Activated T-helper 9 cell treated with anti-CD3 and anti-CD28 coated beads, Interleukin-2, amount 50 U/mL, for 16 hours (primary cell): ENCODE results near the gene ARMS2.

Experiments used
- DNase-seq: peaks from one replicate; pipeline ENCODE4 v3.0.0-alpha.2; 2020; ENCODE audit warnings: low read depth

The ARMS2 gene

DNA sequence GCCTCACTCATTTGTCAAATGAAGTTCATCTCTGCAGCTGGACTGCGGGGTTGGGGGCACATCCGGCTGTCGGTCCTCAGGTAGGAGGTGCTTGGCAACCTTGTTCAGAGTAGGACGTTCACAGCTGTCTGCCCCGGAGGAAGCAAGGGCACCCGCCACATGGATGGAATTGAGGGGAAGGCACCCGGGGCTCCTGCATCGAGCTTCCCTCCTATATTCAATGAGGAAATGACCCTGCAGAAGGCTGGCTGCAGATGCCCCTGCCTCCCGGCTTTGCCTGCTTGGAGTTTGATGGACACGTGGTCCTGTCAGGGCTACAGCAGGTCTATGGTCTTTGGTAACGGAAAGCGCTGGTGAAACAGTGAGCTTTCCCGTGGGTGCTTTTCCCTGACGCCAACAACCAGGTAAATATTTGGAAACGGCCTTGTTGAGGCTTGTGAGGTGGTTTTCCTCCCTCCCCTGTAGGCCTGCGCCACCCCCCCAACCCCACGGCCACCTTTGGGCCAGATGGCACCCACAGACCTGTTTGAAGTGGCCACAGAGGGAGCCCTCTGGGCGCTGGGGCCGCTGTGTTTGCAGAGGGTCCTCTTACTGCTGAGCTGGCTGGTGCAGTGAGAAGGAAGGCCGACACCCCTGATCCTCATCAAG, 39.8 kb downstream of the ARMS2 start:
- no peak for DNase-seq

DNA sequence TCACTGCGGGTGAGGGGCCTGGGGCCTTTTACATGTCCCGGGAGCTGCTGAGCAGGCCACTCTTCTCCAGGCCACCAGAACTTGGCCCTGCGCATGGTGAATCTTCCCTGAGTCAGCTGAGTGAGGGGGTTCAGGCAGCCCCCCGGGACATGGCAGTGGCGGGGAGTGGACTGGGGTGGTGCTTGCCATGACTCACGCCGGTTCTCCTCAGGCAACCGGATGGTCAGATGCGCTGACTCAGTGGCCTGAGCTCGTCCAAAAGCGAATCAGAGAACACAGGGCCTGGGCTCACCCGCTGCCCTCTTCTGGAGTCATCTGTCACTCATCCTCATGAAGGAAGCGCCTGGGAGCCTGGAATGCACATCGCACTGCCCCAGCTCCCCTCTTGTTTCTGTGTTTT, 40.4 kb downstream of the ARMS2 start:
- no peak for DNase-seq

DNA sequence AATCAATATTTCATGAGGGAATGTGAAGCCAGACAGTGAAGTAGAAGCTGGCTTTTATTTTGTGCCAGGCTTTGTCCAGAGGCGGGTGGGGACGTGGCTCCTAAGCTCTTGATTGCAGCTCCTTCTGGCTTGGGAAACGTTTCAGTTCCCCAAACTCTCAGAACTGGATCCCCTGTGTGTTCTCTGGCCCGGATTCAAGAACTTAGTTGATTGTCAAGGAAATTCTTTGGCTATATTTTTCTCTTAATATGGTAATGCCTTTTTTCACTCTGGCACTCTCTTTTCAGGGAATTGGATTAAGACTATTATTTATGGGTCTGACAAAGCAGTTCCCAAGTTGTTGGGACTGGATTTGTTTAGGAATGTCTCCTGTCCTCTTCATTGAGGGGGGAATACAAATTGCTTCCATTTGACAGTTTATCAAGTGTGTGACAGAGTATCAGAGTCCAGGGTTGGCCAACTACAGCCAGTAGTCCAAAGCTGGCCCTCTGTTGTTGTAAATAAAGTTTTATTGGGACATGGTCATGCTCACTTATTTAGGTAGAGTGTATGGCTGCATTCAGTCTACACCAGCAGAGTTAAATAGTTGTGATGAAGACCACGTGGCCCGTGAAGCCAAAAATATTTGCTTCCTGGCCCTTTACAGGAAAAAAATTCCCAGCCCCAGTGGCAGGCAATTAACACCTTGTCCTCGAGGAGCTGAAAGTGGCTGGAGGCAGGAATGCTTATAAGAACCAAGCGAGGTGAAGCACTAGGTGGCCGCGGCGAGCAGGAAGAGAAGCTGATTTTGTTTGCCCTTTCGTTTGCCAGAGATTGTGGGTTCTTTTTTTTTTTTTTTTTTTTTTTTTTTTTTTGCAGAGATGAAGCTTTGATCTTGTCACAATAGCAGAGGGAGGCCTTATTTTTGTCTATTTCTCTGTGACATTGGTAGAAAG, 41.2 kb downstream of the ARMS2 start:
- no peak for DNase-seq

DNA sequence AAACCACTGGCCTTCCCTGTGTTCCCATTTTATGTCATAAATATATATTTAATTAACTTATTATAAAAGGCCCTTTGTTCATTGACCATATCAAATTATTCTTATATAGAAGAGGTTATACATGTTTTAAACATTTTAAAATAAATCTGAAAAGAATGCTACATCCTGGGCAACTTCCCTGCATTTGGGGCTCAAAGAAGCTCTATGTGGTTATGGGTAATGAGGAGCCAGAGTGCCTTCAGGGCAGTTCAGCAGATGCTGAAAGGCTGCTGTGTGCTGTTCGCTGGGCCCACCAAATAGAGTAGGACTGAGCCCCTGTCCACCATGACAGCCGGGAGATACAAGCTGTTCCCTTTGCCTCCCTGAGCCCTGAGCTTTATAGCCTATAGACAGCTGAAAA, 42.8 kb downstream of the ARMS2 start:
- DNase-seq: no peak

DNA sequence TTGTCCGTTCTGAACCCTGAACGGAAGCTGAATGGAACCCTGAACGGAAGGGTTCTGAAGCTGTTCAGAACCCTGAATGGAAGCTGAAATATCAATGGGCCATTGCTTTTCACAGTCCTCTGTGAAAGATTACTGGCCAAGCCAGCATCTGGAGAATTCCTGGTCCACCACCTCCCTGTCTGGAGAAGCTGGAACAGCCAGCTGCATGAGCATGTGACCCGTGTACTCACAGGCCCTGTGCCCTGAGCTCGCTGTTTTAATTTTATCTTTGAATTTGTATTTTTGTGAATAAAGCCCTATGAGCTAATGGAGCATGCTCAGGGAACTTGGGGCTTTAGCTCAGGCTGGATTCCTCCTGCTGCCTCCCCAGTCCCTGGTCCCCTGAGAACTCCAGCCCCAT, 44.1 kb downstream of the ARMS2 start:
- no peak for DNase-seq

DNA sequence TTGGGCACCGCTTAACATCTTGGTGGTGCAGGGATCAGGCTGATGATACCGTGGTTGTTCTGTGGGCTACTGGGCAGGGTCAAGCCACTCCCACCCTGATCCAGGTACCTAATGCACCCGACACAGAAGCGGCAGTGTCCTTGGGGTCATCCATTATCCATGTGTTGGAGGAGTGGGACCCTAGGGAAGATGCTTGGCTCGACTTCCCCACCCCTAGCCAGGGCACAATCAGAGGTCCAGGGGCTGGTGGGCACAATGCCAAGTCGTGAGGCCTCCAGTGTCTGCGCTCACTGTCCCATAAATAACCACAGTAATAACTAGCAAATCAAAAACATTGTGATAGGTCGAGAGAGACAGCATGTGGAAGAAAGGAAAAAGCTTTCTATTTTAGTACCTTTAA, 44.6 kb downstream of the ARMS2 start:
- no peak for DNase-seq

DNA sequence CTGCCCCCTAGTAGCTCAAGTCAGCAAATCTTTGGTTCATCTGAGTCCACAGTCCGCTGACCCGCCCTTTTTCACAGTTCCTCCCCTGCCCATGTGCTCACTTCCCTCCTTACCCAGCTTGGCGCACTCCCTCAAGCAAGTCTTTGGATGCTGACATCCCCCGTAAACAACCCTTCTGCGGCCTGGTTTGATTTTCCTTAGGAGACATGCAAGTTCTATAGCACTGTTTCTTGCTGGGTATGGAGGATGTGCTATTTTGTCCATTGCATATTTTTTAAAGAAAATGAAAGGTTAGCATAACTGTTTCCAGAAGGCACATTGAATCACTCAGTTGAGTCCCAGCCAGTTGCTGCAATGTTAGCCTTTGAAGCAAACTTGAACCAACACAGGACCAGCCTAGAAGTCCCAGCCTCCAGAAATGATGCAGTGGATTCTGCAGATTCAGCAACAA, 45.1 kb downstream of the ARMS2 start:
- no peak for DNase-seq

DNA sequence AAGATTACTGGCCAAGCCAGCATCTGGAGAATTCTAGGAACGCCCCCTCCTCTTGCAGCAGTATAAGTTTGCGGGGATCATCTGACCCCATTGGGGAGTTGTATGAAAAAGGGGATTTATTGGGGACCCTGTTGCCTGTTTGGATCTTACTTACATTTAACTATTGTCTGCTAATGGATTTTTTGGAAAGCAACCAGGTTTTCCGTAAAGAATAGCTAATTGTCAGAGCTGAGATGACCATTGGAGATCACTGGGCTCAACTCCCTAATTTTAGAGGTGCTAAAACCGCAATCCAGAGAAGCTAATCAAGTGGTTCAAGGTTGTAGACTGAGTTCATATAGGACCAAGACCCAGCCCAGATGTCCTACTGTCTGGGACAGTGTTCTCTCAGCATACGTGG, 45.7 kb downstream of the ARMS2 start:
- no peak for DNase-seq

DNA sequence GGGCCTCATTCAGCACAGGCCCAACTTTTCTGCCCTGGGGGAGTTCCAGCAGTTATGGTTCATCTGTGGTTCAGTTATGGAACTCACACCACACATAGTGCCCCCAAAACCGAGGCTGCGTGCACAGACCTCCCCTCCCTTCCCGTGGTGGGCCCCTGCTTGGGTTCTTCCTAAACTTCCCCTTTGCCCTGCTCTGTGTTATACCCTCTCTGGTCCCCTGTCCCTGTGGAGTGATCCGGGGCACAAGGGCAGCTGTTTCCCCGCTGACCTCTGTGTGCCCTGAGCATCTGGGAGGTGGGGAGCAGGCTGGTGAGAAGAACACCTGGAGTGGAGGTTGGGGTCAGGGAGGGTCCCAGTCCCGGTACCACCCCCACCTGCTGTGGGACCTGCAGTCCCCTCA, 46.3 kb downstream of the ARMS2 start:
- no peak for DNase-seq

DNA sequence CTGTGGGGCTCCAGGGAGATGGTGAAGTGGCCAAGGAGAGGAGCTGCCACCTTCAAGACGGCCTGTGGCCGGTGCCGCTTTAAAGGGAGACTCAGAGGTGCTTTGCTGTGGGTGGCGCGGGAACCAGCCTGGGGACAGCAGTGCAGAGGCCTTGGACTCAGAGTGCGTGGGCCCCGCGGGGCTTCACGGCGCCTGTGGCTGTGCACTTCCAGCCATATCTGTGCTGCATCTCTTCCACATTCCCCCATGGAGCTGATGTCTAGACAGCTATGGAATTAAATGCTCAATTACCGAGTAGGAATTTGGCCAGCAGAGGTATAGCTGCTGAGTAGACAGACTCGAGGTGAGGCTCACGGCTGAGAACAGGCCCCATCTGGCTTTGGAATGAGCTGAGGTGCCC, 48.6 kb downstream of the ARMS2 start:
- DNase-seq: no peak

DNA sequence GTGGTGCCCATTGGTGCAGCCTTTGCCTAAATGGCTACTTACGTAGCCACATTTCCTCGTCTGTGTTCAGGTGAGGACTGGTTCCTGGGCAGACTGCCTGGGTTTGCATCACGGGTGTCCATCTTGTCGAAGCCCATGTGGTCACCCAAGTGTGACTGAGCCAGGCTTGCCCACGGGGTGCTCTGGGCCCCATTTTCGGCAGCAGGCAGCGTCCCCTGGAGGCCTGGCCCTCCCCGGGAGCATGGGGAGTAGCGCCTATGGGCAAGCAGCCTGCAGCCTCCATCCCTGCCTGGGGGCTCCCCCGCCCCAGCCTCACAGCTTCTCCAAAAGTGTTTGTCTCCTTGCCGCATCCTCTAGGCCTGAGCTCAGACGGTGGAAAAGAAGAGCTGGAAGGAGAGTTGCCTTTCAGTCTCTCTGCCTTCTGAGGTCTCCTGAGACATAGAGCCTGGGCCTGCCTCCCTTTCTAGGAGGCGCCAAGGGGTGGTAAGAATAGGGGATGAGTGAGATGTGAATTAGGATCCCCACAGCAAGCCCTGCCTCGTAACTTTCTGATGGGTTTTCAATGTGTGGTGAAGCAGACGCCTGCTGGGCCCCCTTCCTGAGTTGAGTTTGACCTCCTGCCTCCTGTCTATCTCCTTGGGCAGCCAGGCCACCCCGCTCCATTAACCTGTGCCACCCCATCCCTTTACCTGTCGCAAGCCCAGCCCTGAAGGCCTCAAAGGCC, 49.6 kb downstream of the ARMS2 start:
- no peak for DNase-seq

DNA sequence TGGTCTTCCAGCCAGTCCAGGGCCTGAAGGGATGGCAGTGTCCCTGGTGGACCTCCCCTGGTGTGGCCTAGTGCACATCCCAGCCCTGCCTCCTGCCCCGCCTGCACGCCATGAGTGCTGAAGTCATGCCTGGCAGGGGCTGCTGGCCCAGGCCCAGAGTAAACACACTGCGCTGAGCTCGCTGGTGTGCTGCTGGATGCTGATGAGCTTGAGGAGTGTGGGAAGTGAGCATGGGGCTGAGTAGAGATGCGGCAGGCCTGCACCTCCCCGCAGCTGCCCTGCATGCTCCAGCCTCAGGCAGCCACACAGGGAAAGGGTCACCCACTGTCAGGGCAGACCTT, 50.1 kb downstream of the ARMS2 start:
- DNase-seq: no peak

DNA sequence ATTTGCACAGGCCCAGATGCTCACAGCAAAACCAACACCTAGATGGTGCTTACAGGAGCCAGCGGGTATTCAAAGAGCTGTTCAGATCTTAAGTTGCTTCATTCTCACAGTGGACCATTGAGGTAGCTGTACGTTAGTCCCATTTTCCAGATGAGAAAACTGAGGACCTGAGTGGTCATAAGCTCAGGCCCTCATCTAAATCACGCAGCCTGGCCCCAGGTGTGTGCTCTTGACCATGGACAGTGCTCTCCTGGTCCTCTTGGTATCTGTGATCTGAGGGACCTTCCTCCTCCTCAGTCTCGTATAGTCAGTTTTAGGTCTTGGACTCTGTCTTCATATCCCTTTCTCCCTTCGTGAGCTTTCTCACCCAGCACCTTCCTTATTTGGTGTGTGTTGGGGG, 50.6 kb downstream of the ARMS2 start:
- DNase-seq: no peak

DNA sequence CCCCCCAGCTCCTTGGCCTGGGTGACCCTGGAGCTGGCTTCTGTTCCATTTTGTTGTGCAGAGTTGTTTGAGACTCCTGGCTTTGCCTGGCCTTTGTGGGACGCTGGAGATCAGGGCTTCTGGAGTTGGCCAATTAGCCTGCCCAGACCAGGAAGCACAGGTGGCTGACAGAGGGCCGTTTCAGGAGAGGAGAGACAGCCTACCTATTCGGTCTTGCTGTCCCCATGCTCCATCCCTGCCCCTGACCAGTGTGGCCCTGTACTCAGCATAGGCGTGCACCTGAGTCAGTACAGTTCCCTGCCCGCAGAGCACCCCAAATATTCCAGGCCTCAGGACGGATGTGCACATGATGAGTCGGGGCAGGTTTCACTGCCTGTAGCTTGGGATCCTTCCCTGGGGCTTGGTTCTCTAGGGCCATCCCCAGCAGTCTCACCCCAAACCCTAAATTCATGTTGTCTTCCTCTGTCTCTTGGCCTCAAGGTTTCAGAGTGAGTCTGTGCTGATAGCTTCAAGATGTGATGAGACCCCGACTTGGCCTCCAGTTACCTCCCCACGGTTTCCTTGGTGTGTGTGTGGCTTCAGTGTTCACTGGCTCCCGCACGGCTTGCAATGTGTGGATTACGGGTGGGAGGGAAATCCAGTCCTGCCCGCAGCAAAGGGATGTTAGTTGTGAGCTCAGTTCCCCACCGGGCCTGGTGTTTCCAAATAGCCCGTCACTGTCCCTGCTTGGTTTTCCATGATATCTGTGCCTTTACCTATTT, 51.6 kb downstream of the ARMS2 start:
- DNase-seq: no peak
